Suprapubic skin (tissue), 3 donors: Measurements from ENCODE around the gene TRIM47.

Experiments
- EP300 ChIP-seq: sonication (generic); formaldehyde crosslinking; IDR thresholded peaks from one replicate; pipeline ENCODE4 v1.6.1; 2017; ENCODE audit warnings: antibody characterized with exemption
- TF ChIP-seq, protein P1 (sequence below), 2 donors: fragments of 200-600 bp in 1 of 2; fragments of 450-650 bp in 1 of 2; sonication (generic) in 1 of 2; IDR thresholded peaks; one replicate each; pipeline ENCODE4 v1.5.1; 2016 to 2019; ENCODE audit warnings: antibody characterized with exemption in 2 of 2, mild to moderate bottlenecking in 1 of 2, moderate library complexity in 1 of 2

- TF ChIP-seq, protein P1, sequence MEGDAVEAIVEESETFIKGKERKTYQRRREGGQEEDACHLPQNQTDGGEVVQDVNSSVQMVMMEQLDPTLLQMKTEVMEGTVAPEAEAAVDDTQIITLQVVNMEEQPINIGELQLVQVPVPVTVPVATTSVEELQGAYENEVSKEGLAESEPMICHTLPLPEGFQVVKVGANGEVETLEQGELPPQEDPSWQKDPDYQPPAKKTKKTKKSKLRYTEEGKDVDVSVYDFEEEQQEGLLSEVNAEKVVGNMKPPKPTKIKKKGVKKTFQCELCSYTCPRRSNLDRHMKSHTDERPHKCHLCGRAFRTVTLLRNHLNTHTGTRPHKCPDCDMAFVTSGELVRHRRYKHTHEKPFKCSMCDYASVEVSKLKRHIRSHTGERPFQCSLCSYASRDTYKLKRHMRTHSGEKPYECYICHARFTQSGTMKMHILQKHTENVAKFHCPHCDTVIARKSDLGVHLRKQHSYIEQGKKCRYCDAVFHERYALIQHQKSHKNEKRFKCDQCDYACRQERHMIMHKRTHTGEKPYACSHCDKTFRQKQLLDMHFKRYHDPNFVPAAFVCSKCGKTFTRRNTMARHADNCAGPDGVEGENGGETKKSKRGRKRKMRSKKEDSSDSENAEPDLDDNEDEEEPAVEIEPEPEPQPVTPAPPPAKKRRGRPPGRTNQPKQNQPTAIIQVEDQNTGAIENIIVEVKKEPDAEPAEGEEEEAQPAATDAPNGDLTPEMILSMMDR (IDR thresholded peaks at IDR 0.05), result no peak
- no peak for TF ChIP-seq EP300
Observed at GRCh38 chr17:75917917-75918445, 39.6 kb upstream of the TRIM47 start.
